Stomach (tissue), 4 donors: ENCODE data around the gene BNC2.

ENCODE experiments used
- CTCF ChIP-seq, 7 experiments: fragments of 450-650 bp in 4 of 7; fragments of 200-600 bp in 3 of 7; sonication (generic) in 3 of 7; IDR thresholded peaks; one replicate each; pipeline ENCODE4 v1.5.1; 2016 to 2019; ENCODE audit warnings: antibody characterized with exemption in 7 of 7, control low read depth in 2 of 7, mild to moderate bottlenecking in 1 of 7
- EP300 ChIP-seq: sonication (generic); formaldehyde crosslinking; IDR thresholded peaks from one replicate; pipeline ENCODE4 v1.6.1; 2017; ENCODE audit warnings: antibody characterized with exemption
- POLR2A ChIP-seq, 4 donors: fragments of 450-650 bp; IDR thresholded peaks; one replicate each; pipeline ENCODE4 v1.6.1; 2016; ENCODE audit warnings: antibody characterized with exemption in 4 of 4, control low read depth in 2 of 4, mild to moderate bottlenecking in 1 of 4, moderate library complexity in 1 of 4
- POLR2AphosphoS5 ChIP-seq, 3 donors: sonication (generic); formaldehyde crosslinking; IDR thresholded peaks; one replicate each; pipeline ENCODE4 v1.6.1; 2016; ENCODE audit warnings: antibody characterized with exemption in 3 of 3

- TF ChIP-seq CTCF (IDR thresholded peaks at IDR 0.05) (no peak), POLR2A (IDR thresholded peaks at IDR 0.05) (no peak), EP300 (no peak), POLR2AphosphoS5 (IDR thresholded peaks at IDR 0.05) (no peak)
These were observed 438.6 kb downstream of the BNC2 start for GRCh38 chr9:16431666-16432392.
